ENCODE results near the gene PDK2. TPM values are rescaled to one million over a fixed set of nuclear protein-coding genes. Genes with fewer than 3 reads are reported as not detected.
A peak's percentile ranks its signal among the peaks of the same experiment; 100 is the strongest.

The PDK2 gene
- total RNA-seq, 4 donors from 2014 or later = 31.6 to 70.6 (median 58.1) TPM

GRCh38 chr17:50062293-50063243 is 32.6 kb upstream of the PDK2 start:
- H3K4me3 ChIP-seq = no peak overlapping the region
- WGBS, 2 donors (ENCODE audit: low coverage in 1 of 2) = 20% methylated on average over 2 of the region's 10 CpGs; no CpG with 5 or more reads in 1 of the 2 donors
- peak overlapping the region; percentile 39 to 95 (median 92) for H3K27ac ChIP-seq
- no peaks in the 10 kb centered on the region for H3K9me3 ChIP-seq
- TF ChIP-seq POLR2A (IDR thresholded peaks at IDR 0.05) = no peak
- no peak for TF ChIP-seq EP300 (IDR thresholded peaks at IDR 0.05)
- peak; percentile 94 for TF ChIP-seq POLR2AphosphoS5 (IDR thresholded peaks at IDR 0.05)
- peaks cover 14 to 87% (median 64%) of the 10 kb centered on the region in 3 donors for H3K4me1 ChIP-seq
- H3K27me3 ChIP-seq = no peaks in the 10 kb centered on the region
- peak; percentile 79 for ATAC-seq
- H3K36me3 ChIP-seq = peaks cover 0 to 11% of the 10 kb centered on the region in 2 donors

- Histone ChIP-seq H3K27ac (peak overlapping the region; percentile 2 to 95 (median 92)), H3K4me1 (peaks cover 14 to 76% (median 56%) of the 10 kb centered on the region in 3 donors), H3K9me3 (no peaks in the 10 kb centered on the region), H3K27me3 (no peaks in the 10 kb centered on the region), H3K36me3 (peaks cover 0 to 22% of the 10 kb centered on the region in 2 donors), H3K4me3 (no peak overlapping the region)
- ATAC-seq = no peak
- WGBS, 2 donors (ENCODE audit: low coverage in 1 of 2) = 60% methylated on average over 1 of the region's 8 CpGs; no CpG with 5 or more reads in 1 of the 2 donors
- TF ChIP-seq POLR2A (IDR thresholded peaks at IDR 0.05) = no peak
- no peak for TF ChIP-seq EP300 (IDR thresholded peaks at IDR 0.05)
- no peak for TF ChIP-seq CTCF (IDR thresholded peaks at IDR 0.05)
- TF ChIP-seq POLR2AphosphoS5 (IDR thresholded peaks at IDR 0.05) = no peak
These were observed 31.4 kb upstream of the PDK2 start for GRCh38 chr17:50063561-50064252.

DNA sequence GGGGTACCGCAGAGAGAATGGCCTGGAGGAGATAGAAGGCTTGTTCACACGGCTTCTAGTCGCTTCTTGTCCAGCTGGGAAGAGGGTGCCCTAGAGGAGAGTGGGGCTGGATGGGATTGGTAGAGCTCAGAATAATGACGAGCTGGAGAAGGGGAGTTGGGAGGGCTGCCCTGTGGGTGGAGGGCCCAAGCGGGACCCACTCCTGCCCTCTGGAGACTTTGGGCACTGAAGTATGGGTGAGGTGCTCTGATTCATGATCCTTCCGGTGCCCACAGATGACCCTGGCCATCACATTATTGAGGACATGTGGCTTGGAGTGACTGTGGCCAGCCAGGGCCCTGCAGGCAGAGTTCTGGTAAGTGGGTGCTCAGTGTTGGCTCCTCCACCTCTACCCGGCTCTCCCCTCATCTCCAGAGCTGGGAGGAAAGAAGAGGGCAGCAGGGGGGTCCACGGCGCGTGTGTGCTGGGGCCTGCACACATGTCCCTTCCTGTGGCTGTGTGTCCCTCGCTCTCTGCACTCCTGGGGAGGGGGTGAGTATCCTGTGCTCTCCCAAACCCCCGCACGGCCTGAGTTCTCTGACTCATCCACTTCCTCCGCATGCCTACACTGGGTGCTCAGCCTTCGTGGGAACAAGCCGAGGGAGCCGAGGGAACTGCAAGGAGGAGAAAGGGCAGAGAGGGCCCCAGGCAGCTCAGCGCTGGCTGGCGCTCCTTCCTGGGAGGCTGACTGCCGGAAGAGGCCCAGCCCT is 30.7 kb upstream of the PDK2 start:
- peaks cover 0 to 27% of the 10 kb centered on the region in 2 donors for H3K36me3 ChIP-seq
- ATAC-seq = peak; percentile 50
- no peaks in the 10 kb centered on the region for H3K9me3 ChIP-seq
- no peaks in the 10 kb centered on the region for H3K27me3 ChIP-seq
- H3K4me3 ChIP-seq = no peak overlapping the region
- H3K4me1 ChIP-seq = peaks cover 14 to 69% (median 50%) of the 10 kb centered on the region in 3 donors
- 80% methylated on average over 1 to 3 of the region's 20 CpGs for WGBS, 2 donors (ENCODE audit: low coverage in 1 of 2)
- H3K27ac ChIP-seq = peak overlapping the region; percentile 57 to 95 (median 92)
- no peak for TF ChIP-seq EP300 (IDR thresholded peaks at IDR 0.05)
- peak; percentile 72 for TF ChIP-seq POLR2AphosphoS5 (IDR thresholded peaks at IDR 0.05)

DNA sequence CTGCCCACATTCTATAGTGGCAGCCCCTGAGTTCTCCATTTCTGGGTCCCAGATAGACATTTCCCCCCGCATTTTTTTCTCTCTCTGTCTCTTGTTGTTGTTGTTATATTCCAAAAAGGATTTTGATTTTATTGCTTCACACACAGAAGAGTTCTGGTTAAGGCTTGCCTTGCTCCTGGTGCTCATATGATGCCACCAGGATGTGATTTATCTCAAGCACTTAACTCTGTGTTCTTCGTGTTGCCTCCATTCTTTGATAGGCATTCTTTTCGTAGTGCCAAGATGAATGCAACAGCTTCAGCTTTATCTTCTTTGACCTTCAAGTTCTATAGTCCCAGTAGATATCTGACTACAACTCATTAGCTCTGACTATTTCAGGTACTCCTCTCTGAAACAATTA is 30.1 kb upstream of the PDK2 start:
- Histone ChIP-seq H3K9me3 (no peaks in the 10 kb centered on the region), H3K4me3 (no peak overlapping the region), H3K27ac (peak overlapping the region; percentile 57 to 95 (median 92)), H3K27me3 (no peaks in the 10 kb centered on the region), H3K4me1 (peaks cover 11 to 62% (median 44%) of the 10 kb centered on the region in 3 donors), H3K36me3 (peaks cover 0 to 34% of the 10 kb centered on the region in 2 donors)
- no peak for ATAC-seq
- TF ChIP-seq POLR2AphosphoS5 (IDR thresholded peaks at IDR 0.05) = no peak
- TF ChIP-seq POLR2A (IDR thresholded peaks at IDR 0.05) = no peak
- no peak for TF ChIP-seq CTCF (IDR thresholded peaks at IDR 0.05)
- TF ChIP-seq EP300 (IDR thresholded peaks at IDR 0.05) = no peak
- 29 to 66% methylated on average over 3 of the region's 3 CpGs for WGBS, 2 donors (ENCODE audit: low coverage in 1 of 2)

DNA sequence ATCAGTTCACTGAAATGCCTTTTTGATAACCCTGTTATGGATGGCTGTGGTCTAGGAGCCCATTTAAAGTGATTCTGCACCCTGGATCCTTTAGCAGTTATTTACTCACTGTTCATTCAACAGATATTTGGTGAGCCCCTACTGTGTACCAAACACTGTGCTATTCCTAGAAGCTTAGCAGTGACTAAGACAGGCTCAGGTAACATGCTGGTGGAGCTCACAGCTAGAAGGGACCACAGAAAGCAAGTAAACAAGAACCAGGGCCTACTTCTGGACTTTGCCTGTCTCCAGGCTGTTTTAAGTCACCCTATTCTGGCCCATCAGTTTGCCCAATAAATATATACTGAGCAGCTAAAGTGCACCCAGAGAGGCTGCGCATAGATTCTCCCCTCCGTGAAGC is 28.2 kb upstream of the PDK2 start:
- H3K4me1 ChIP-seq = peaks cover 4 to 43% (median 27%) of the 10 kb centered on the region in 3 donors
- no peak for TF ChIP-seq CTCF (IDR thresholded peaks at IDR 0.05)
- TF ChIP-seq EP300 (IDR thresholded peaks at IDR 0.05) = no peak
- no peak for TF ChIP-seq POLR2AphosphoS5 (IDR thresholded peaks at IDR 0.05)
- TF ChIP-seq POLR2A (IDR thresholded peaks at IDR 0.05) = no peak
- H3K27ac ChIP-seq = peak overlapping the region in 1 of 4 donors; percentile 95
- no peaks in the 10 kb centered on the region for H3K9me3 ChIP-seq
- ATAC-seq = no peak
- H3K27me3 ChIP-seq = no peaks in the 10 kb centered on the region
- peaks cover 0 to 51% of the 10 kb centered on the region in 2 donors for H3K36me3 ChIP-seq
- H3K4me3 ChIP-seq = no peak overlapping the region
- WGBS, 2 donors (ENCODE audit: low coverage in 1 of 2) = no CpG with 5 or more reads among the region's 2 CpGs
